ENCODE data around the gene AFF3.

AFF3 gene

GRCh38 chr2:99982744-99983143 lies 159.6 kb downstream of the AFF3 start:
- DNase-seq (ENCODE audit: extremely low read depth, low read depth): no peak
- TF ChIP-seq, protein P1, sequence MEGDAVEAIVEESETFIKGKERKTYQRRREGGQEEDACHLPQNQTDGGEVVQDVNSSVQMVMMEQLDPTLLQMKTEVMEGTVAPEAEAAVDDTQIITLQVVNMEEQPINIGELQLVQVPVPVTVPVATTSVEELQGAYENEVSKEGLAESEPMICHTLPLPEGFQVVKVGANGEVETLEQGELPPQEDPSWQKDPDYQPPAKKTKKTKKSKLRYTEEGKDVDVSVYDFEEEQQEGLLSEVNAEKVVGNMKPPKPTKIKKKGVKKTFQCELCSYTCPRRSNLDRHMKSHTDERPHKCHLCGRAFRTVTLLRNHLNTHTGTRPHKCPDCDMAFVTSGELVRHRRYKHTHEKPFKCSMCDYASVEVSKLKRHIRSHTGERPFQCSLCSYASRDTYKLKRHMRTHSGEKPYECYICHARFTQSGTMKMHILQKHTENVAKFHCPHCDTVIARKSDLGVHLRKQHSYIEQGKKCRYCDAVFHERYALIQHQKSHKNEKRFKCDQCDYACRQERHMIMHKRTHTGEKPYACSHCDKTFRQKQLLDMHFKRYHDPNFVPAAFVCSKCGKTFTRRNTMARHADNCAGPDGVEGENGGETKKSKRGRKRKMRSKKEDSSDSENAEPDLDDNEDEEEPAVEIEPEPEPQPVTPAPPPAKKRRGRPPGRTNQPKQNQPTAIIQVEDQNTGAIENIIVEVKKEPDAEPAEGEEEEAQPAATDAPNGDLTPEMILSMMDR (IDR thresholded peaks at IDR 0.05; ENCODE audit: low read depth, low read length): no peak

DNA sequence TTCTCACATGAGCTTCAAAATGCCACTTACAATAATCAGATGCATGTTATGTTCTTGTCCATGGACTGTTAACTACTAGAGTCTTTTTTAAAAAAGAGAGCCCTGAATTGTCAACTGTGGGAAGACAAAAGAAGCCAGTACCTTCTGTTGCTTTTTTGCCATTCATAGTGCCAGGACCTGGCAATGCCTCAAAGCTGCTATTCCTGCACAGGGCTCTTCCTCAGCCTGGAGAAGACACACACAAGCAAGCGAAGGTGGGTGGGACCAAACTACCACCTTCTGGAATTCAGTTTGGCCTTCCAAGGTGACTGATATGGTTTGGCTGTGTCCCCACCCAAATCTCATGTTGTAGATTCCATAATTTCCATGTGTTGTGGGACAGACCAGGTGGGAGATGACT lies 160.6 kb downstream of the AFF3 start:
- TF ChIP-seq, protein P1 (IDR thresholded peaks at IDR 0.05; ENCODE audit: low read depth, low read length): no peak
- DNase-seq (ENCODE audit: extremely low read depth, low read depth): no peak

DNA sequence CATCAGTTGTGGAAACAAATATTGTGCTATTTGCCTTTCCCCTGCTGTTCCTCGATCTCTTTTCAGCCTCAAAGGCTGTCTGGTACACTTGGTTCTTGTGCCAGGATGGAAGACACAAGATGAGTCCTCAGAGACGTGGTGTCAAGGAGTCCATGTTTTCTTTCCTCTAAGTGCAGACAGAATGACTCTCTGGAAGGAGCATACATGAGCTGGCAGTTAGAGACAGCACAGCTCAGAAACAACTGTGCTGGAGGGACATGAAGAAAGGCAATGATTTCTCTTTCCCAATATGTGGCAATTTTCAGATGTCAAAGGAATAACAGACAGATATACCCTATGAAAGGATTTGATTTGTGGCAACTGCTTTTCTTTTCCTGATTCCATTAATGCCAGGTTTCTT lies 162.2 kb downstream of the AFF3 start:
- TF ChIP-seq, protein P1 (IDR thresholded peaks at IDR 0.05; ENCODE audit: low read depth, low read length): no peak
- no peak for DNase-seq (ENCODE audit: extremely low read depth, low read depth)

- DNase-seq (ENCODE audit: extremely low read depth, low read depth): no peak
These were observed 164.4 kb downstream of the AFF3 start for GRCh38 chr2:99977966-99978365.

GRCh38 chr2:99975386-99975785 lies 167.0 kb downstream of the AFF3 start:
- DNase-seq (ENCODE audit: extremely low read depth, low read depth): no peak
- TF ChIP-seq, protein P1 (IDR thresholded peaks at IDR 0.05; ENCODE audit: low read depth, low read length): no peak

More at GRCh38 chr2:99977966-99978365, 164.4 kb downstream of the AFF3 start:
- TF ChIP-seq, protein P1 (IDR thresholded peaks at IDR 0.05; ENCODE audit: low read depth, low read length): no peak

DNA sequence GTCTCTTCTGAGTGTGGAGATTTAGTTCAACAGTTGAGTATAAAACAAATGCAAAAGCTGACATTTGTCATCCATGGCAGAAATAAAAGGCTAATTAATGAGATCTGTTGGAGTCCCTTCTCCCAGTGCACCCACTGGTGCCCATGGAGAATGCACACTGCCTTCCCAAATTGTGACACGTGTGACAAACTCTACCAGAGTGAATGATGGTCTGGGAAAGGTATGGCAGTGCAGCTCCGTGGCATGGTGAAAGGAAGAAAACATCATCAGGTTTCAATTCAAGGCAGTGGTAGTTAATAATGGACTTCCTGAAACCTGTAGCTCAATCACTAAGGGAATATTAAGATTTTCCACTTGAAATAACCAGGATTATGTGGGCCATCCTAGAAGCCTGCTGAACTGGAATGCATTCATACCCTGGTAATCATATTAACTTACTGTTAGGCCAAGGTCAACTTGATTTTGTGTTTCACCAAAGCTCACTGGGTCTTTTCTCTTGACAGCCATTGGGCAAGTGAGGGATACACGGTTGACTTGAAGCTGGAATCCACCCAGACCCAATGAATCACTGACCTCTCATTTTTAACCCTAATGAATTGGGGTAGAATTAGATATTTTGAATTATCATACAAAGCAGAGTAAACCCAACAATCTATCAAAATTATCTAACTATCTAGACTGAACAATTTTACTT lies 167.6 kb downstream of the AFF3 start:
- TF ChIP-seq, protein P1 (IDR thresholded peaks at IDR 0.05; ENCODE audit: low read depth, low read length): no peak
- peak; percentile 52 for DNase-seq (ENCODE audit: extremely low read depth, low read depth)

DNA sequence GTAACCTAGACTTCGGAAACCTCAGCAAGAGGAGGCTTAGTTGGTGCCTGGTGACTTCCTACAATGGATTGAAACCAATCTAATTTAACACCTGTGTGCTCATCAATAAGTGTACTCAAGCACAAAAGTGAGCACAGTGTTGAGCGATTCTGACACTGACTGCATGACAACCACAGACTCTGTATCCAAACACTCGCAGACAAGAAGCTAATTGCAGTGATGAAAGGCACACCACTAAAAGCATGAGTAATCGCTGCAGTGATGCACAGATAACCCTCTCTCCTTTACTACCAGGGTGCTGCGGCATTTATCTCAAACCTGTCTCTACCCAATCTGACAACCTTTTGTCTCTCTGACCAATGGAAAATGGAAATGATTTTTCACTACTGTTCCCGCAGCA lies 168.1 kb downstream of the AFF3 start:
- no peak for DNase-seq (ENCODE audit: extremely low read depth, low read depth)
- TF ChIP-seq, protein P1 (IDR thresholded peaks at IDR 0.05; ENCODE audit: low read depth, low read length): no peak

Data from AG09319 (cell line).